ENCODE data around the gene ITPK1.

Gene ITPK1

DNA sequence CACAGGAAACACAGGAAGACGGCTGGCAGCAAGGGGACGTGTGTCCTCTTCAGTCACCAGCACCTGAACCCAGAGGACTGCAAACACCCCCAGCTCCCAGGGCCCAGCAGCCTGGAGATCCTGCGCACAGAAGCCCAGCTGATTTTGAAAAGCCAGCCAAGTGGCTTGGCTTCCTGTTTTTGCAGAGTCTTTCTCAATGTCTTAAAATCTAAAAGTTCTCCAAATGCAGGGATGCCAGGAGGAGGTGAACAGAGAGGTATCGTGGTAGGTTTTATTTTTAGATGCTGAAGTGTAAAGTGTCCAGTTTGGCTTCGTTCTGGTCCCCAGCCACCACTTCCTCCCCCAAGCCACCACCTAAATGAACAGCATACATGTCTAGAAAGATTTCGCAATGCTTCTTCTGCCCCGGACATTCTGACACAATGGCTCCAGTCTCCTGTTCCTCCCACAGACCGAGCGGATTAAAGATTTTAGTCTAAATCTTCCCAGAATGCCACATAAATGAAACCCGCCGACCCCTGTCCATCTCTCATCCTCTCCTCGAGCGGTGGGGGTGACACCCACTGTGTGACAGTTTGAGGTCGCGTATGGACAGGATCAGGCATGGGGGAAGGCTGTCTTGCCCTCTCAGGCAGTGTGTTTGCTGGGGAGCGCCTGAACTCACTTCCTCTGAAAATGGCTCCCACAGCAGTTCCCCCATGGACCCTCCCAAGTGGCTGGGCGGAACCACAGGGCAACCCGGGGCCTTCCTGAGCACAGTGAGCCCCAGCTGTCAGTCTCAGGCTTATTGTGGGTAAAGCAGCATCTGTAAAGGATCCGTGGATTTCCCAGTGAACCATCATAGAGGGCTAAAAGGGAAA, 41.6 kb downstream of the ITPK1 start:
- peak; percentile 71 for DNase-seq (ENCODE audit: low read depth)
- TF ChIP-seq, protein P1, sequence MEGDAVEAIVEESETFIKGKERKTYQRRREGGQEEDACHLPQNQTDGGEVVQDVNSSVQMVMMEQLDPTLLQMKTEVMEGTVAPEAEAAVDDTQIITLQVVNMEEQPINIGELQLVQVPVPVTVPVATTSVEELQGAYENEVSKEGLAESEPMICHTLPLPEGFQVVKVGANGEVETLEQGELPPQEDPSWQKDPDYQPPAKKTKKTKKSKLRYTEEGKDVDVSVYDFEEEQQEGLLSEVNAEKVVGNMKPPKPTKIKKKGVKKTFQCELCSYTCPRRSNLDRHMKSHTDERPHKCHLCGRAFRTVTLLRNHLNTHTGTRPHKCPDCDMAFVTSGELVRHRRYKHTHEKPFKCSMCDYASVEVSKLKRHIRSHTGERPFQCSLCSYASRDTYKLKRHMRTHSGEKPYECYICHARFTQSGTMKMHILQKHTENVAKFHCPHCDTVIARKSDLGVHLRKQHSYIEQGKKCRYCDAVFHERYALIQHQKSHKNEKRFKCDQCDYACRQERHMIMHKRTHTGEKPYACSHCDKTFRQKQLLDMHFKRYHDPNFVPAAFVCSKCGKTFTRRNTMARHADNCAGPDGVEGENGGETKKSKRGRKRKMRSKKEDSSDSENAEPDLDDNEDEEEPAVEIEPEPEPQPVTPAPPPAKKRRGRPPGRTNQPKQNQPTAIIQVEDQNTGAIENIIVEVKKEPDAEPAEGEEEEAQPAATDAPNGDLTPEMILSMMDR (IDR thresholded peaks at IDR 0.05; ENCODE audit: low read length, missing control alignments) = no peak
- H3K4me3 ChIP-seq (replicated peaks; ENCODE audit: low read depth, low read length) = no peak overlapping the region

DNA sequence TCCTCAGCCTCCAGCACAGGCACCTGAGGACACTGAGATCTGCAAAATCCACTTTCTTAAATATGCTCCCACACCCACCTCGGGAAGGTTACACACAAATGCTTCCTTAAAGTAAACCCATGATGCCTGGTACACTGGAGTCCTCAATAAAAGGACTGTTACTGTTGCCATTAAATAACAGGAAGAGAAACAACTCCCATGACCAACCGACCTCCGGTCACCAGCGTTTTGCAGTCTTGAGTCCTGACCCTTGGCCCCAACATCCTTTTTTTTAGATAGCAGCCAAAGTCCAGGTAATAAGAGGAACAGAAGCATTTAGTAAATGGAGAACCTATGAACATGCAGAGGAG, 42.4 kb downstream of the ITPK1 start:
- no peak for DNase-seq (ENCODE audit: low read depth)
- no peak overlapping the region for H3K4me3 ChIP-seq (replicated peaks; ENCODE audit: low read depth, low read length)
- TF ChIP-seq, protein P1 (IDR thresholded peaks at IDR 0.05; ENCODE audit: low read length, missing control alignments) = no peak

DNA sequence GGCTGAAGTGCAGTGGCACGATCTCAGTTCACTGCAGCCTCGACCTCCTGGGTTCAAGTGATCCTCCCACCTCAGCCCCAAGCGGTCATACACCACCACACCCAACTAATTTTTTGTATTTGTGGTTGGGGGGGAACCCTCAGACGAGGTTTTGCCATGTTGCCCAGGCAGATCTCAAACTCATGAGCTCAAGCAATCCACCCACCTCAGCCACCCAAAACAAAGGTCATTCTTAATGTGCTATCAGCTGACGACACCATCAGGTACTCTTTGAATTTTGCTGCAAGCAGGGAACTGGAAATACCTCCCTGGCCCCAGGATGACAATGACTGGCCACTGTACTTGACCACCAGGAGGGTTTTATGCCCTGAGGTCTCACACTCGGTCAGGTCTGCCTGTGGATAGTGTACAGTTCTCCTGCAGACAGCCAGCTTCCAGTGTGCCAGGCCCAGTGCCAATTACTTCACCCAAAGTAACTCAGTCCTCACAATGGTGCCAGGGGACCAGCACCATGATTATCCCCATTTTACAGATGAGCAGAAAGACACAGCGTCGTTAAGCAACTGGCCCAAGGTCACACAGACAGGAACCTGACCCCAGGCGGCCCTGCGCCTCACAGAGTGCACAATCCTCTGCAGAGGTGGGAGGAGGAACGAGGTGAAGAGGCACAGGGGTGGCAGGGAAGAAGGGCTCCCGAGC, 42.9 kb downstream of the ITPK1 start:
- H3K4me3 ChIP-seq (replicated peaks; ENCODE audit: low read depth, low read length) = no peak overlapping the region
- no peak for DNase-seq (ENCODE audit: low read depth)
- TF ChIP-seq, protein P1 (IDR thresholded peaks at IDR 0.05; ENCODE audit: low read length, missing control alignments) = no peak

DNA sequence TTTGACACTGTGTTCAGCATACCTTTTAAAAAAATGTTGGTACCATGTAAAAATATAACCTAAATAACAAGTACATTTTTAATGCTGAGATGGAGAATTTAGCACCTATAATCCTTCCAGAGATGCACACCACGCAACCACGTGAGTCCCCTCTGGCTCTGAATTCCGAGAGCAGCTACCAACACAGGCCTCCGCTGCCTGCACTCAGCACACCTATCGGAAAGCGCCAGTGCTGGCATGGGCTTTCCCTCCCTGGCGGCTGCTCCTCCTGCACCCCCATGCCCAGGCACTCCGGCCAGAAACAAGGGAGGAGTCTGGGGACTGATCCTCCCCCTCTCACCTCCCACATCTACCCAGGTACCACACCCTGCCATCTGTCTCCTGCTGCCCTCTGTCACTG, 47.0 kb downstream of the ITPK1 start:
- H3K4me3 ChIP-seq (replicated peaks; ENCODE audit: low read depth, low read length) = no peak overlapping the region
- DNase-seq (ENCODE audit: low read depth) = no peak
- TF ChIP-seq, protein P1 (IDR thresholded peaks at IDR 0.05; ENCODE audit: low read length, missing control alignments) = no peak

DNA sequence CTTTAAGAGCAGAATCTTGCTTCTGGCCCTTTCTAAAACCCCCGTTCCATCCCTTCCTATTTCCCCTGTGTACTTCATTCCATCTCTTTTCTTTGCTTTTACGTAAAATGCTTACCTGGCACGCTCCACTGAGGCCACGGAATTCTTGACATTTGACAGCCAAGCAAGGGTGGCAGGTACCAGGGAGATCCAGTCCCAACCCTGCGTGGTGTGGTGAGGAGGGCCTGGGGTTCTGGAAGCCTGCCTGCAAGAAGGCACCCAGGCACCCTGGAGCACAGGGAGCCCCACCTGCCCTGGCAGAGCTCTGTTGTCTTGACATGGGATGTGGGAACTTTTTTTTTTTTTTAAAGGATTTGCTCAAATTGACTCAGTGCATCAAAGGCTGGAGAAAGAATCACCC, 48.6 kb downstream of the ITPK1 start:
- DNase-seq (ENCODE audit: low read depth) = no peak
- TF ChIP-seq, protein P1 (IDR thresholded peaks at IDR 0.05; ENCODE audit: low read length, missing control alignments) = no peak
- H3K4me3 ChIP-seq (replicated peaks; ENCODE audit: low read depth, low read length) = no peak overlapping the region

DNA sequence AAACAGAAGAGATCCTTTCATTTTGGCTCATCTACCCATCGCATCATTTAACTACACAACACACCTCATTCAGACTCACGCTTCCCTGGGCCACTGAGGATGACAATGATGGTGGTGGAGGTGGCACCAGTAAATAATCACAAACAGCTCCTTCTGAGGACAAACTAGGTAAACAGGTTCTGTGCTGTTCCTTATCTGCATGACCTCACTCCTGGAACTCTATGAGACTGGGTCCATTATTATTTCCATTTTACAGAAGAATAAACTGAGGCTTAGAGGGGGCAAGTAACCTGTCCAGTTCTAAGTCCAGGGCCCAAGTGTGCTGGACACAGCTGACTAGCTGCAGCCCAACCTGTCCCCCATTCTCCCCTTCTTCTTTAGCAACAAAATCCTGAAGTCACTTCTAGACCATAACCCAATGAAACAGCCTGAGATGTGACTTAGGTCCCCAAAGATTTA, 50.4 kb downstream of the ITPK1 start:
- TF ChIP-seq, protein P1 (IDR thresholded peaks at IDR 0.05; ENCODE audit: low read length, missing control alignments) = no peak
- no peak overlapping the region for H3K4me3 ChIP-seq (replicated peaks; ENCODE audit: low read depth, low read length)
- no peak for DNase-seq (ENCODE audit: low read depth)

Data from fibroblast of pulmonary artery (primary cell).